ENCODE data around the gene CDPF1.

The CDPF1 gene

DNA sequence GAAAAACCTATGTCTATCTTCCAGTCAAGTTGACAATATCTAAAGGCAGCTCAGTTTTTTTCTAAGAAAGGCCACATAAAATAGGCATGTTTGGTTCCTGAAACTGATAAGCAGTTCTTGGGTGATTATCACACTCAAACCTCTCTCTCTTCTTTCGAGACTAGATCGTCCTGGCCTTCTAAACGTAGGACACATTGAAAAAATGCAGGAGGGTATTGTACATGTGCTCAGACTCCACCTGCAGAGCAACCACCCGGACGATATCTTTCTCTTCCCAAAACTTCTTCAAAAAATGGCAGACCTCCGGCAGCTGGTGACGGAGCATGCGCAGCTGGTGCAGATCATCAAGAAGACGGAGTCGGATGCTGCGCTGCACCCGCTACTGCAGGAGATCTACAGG lies 15.1 kb downstream of the CDPF1 start:
- TF ChIP-seq, protein P1, sequence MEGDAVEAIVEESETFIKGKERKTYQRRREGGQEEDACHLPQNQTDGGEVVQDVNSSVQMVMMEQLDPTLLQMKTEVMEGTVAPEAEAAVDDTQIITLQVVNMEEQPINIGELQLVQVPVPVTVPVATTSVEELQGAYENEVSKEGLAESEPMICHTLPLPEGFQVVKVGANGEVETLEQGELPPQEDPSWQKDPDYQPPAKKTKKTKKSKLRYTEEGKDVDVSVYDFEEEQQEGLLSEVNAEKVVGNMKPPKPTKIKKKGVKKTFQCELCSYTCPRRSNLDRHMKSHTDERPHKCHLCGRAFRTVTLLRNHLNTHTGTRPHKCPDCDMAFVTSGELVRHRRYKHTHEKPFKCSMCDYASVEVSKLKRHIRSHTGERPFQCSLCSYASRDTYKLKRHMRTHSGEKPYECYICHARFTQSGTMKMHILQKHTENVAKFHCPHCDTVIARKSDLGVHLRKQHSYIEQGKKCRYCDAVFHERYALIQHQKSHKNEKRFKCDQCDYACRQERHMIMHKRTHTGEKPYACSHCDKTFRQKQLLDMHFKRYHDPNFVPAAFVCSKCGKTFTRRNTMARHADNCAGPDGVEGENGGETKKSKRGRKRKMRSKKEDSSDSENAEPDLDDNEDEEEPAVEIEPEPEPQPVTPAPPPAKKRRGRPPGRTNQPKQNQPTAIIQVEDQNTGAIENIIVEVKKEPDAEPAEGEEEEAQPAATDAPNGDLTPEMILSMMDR (IDR thresholded peaks at IDR 0.05; ENCODE audit: low read depth, low read length, missing control alignments): no peak
- no peak for DNase-seq (ENCODE audit: low read depth)
- H3K4me3 ChIP-seq (ENCODE audit: low read depth, low read length): no peak overlapping the region

DNA sequence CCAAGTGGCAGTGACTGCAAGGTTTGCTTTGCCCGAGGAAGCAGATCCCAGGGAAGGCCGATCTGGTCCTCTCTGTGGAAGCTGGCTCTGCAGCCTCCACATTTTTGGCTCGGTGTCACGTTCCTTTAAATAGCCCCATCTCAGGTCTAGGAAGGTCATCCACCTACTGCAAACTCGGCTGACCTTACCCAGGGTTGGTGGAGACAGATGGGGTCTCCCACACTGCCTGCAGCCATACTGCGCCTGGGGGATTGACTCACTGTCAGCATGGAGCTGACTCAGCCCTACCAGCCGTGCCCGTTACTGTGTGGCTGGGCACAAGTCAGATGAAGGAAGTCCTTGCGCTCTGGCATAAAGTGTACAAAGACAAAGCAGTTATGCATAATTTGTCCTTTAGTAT lies 16.9 kb downstream of the CDPF1 start:
- TF ChIP-seq, protein P1 (IDR thresholded peaks at IDR 0.05; ENCODE audit: low read depth, low read length, missing control alignments): no peak
- DNase-seq (ENCODE audit: low read depth): no peak

DNA sequence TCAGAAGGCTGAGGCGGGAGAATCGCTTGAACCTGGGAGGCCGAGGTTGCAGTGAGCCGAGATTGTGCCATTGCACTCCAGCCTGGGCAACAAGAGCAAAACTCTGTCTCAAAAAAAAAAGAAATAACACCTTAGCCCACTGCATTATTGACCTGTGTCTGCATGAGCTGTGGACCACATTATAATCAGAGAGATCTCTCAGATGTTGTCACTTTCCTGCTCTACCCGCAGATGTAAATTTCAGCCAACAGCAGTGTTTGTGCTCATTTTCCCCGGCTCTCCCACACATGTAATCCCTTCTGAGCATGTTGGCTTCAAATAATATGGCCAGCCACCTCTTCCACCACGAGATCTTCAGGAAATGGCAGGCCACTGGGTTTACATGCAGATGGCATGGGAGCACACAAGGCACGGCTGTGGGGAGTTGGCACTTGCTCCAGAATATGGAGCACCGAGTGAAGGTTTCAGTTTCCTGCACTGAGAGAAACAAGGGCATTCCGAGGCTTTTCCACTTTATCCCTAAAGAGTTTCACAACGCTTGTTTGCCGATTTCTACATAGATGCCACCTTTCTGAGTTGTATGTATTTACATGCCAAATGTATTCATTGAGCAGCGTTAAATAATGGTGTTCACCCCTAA lies 19.7 kb downstream of the CDPF1 start:
- no peak for DNase-seq (ENCODE audit: low read depth)
- TF ChIP-seq, protein P1 (IDR thresholded peaks at IDR 0.05; ENCODE audit: low read depth, low read length, missing control alignments): no peak
- no peak overlapping the region for H3K4me3 ChIP-seq (ENCODE audit: low read depth, low read length)

More for the DNA sequence above, 16.9 kb downstream of the CDPF1 start:
- no peak overlapping the region for H3K4me3 ChIP-seq (ENCODE audit: low read depth, low read length)

DNA sequence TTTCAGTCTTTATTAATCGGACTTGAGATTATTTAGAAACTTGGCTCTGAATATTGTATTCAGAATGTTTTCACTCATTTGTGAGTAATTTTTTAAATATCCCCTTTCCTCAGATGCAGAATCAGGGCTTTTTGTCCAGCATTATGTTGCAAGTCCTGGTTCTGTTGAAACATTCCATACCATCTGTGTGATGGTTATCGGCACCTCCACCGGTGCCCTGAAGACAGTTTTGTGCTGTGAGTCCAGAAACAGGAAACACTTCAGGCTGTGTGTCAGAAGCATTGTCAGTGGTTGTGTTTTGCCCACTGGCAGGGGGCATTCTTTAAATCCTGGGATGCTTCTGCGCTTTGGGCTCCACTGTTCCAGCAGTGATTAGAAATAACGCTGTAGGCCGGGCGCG lies 20.4 kb downstream of the CDPF1 start:
- H3K4me3 ChIP-seq (ENCODE audit: low read depth, low read length): no peak overlapping the region
- TF ChIP-seq, protein P1 (IDR thresholded peaks at IDR 0.05; ENCODE audit: low read depth, low read length, missing control alignments): no peak
- no peak for DNase-seq (ENCODE audit: low read depth)

DNA sequence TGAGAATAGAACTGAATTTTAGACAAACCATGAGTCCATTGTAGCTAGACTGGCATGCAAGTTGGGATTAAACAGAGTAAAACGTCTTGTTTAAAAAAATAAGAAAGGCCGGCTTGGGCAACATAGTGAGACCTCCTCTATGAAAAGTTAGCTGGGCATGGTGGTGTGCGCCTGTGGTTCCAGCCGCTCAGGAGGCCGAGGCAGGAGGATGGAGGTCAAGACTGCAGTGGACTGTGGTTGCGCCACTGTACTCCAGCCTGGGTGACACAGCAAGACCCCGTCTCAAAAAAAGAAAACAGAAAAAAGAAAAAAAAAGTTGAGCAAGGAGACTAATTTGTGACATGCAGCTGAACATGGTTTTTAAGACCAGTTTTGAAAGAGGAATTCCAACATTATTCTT lies 23.5 kb downstream of the CDPF1 start:
- no peak for DNase-seq (ENCODE audit: low read depth)
- TF ChIP-seq, protein P1 (IDR thresholded peaks at IDR 0.05; ENCODE audit: low read depth, low read length, missing control alignments): no peak
- H3K4me3 ChIP-seq (ENCODE audit: low read depth, low read length): no peak overlapping the region

DNA sequence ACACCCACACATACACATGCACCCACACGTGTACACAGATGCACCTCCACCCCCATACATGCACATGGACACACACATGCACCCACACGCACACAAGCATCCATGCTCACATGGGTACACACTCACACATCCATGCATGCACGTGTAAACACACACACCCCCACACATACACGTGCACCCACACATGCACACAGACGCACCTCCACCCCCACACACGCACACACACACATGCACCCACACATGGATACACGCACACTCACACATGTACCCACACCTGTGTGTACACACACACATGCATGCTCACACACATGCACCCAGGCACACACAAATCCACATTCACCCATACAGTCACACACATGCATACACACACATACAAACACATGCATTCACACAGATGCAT lies 24.5 kb downstream of the CDPF1 start:
- no peak overlapping the region for H3K4me3 ChIP-seq (ENCODE audit: low read depth, low read length)
- TF ChIP-seq, protein P1 (IDR thresholded peaks at IDR 0.05; ENCODE audit: low read depth, low read length, missing control alignments): no peak
- DNase-seq (ENCODE audit: low read depth): no peak

DNA sequence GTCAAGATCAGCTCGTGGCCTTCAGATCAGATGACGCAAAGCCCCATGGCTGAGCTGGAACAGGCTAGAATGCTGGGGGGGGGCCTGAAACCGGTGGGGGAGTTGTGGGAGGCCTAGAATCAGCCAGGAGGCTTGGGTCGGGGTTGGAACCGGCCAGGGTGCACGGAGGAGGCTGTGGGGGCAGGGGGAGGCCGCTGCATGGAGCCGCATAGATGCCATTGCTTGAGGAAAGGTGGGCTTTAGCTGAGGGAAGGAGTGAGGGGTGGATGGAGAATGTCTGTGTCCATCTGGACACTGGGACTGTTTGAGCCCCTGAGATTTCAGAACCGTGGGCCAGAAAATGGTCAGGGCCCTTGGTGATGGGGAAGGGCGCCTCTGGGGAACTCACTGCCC lies 25.2 kb downstream of the CDPF1 start:
- TF ChIP-seq, protein P1 (IDR thresholded peaks at IDR 0.05; ENCODE audit: low read depth, low read length, missing control alignments): no peak
- DNase-seq (ENCODE audit: low read depth): no peak
- no peak overlapping the region for H3K4me3 ChIP-seq (ENCODE audit: low read depth, low read length)
